ENCODE results near the gene CHST13. TPM values are rescaled to one million over a fixed set of nuclear protein-coding genes. Genes with fewer than 3 reads are reported as not detected.

Gene CHST13
- total and polyA plus RNA-seq, 3 experiments from 2014 or later: 0.24 to 0.31 TPM; not detected in 1

- H3K27me3 ChIP-seq (ENCODE audit: insufficient read depth, low read length, poor library complexity, severe bottlenecking): peaks cover 3% of the 10 kb centered on the region
- no peaks in the 10 kb centered on the region for H3K4me1 ChIP-seq (ENCODE audit: insufficient read depth, low read length)
- ChIA-PET CTCF (interaction anchor here (1.3 to 2.6 kb wide), 3 partner anchors 9 to 1025 kb away, joined by 3 to 14 read pairs (median 4); no protein-coding TSS in a partner anchor), POLR2A (no interaction called here)
- Mint-ChIP-seq H3K36me3 (no peaks in the 10 kb centered on the region), H3K9me3 (no peaks in the 10 kb centered on the region), H3K27ac (peak overlapping the region in 1 of 8 donors; percentile 89), H3K4me3 (no peak overlapping the region), H3K4me1 (peaks cover 0 to 2% (median 0%) of the 10 kb centered on the region in 3 donors), H3K27me3 (peaks cover 11 to 23% of the 10 kb centered on the region in 2 donors)
- no peaks in the 10 kb centered on the region for H3K36me3 ChIP-seq (ENCODE audit: insufficient read depth, low read length)
- H3K9me3 ChIP-seq (ENCODE audit: low read length): no peaks in the 10 kb centered on the region
- H3K4me3 ChIP-seq (ENCODE audit: low read length): no peak overlapping the region
- DNase-seq: no peak
- no peak overlapping the region for H3K27ac ChIP-seq (ENCODE audit: low read depth, low read length)
These were observed 2.6 kb upstream of the CHST13 start for GRCh38 chr3:126521122-126521891.

DNA sequence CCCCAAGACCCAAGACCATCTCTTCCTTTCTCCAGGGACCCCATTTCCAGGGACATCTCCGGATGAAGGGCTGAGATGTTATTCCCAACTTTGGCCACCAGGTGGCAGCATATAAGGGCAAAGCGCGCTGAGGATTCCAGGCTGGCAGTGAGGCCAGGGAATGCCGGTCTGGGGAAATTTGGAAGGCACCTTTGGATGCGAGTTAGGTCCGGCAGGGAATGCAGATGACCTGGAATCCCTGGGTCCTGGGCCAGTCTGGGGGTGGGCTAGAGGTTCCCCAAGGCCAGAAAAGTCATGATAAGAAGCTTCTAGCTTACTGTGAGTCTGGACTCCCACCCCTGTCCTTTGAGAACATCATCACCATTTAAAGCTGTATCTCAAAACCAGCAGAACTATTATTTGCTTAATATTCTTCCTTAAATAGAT is 1.6 kb upstream of the CHST13 start:
- Mint-ChIP-seq H3K27me3 (peaks cover 11 to 20% of the 10 kb centered on the region in 2 donors), H3K27ac (no peak overlapping the region), H3K36me3 (no peaks in the 10 kb centered on the region), H3K4me1 (peaks cover 0 to 2% (median 0%) of the 10 kb centered on the region in 3 donors), H3K9me3 (no peaks in the 10 kb centered on the region), H3K4me3 (no peak overlapping the region)
- ChIA-PET CTCF (interaction anchor here (0.6 to 2.6 kb wide), 10 partner anchors 8 to 1025 kb away, joined by 3 to 14 read pairs (median 4); no protein-coding TSS in a partner anchor), POLR2A (no interaction called here)
- Histone ChIP-seq H3K9me3 (ENCODE audit: low read length) (no peaks in the 10 kb centered on the region), H3K27me3 (ENCODE audit: insufficient read depth, low read length, poor library complexity, severe bottlenecking) (peaks cover 3% of the 10 kb centered on the region), H3K27ac (ENCODE audit: low read depth, low read length) (no peak overlapping the region), H3K4me1 (ENCODE audit: insufficient read depth, low read length) (no peaks in the 10 kb centered on the region), H3K4me3 (ENCODE audit: low read length) (no peak overlapping the region), H3K36me3 (ENCODE audit: insufficient read depth, low read length) (no peaks in the 10 kb centered on the region)
- peak in 4 of 5 donors; percentile 13 to 63 (median 24) for DNase-seq

- H3K4me1 Mint-ChIP-seq: peaks cover 0 to 2% (median 0%) of the 10 kb centered on the region in 3 donors
- H3K4me3 ChIP-seq (ENCODE audit: low read length): no peak overlapping the region
- H3K27me3 Mint-ChIP-seq: peaks cover 13 to 20% of the 10 kb centered on the region in 2 donors
- no peaks in the 10 kb centered on the region for H3K9me3 Mint-ChIP-seq
- H3K36me3 Mint-ChIP-seq: no peaks in the 10 kb centered on the region
- DNase-seq: no peak
- ChIA-PET POLR2A (no interaction called here), CTCF (no interaction called here)
- no peaks in the 10 kb centered on the region for H3K4me1 ChIP-seq (ENCODE audit: insufficient read depth, low read length)
- no peak overlapping the region for H3K27ac ChIP-seq (ENCODE audit: low read depth, low read length)
- no peaks in the 10 kb centered on the region for H3K9me3 ChIP-seq (ENCODE audit: low read length)
- H3K27ac Mint-ChIP-seq: no peak overlapping the region
- no peak overlapping the region for H3K4me3 Mint-ChIP-seq
- no peaks in the 10 kb centered on the region for H3K36me3 ChIP-seq (ENCODE audit: insufficient read depth, low read length)
- peaks cover 3% of the 10 kb centered on the region for H3K27me3 ChIP-seq (ENCODE audit: insufficient read depth, low read length, poor library complexity, severe bottlenecking)
These were observed 554 bp downstream of the CHST13 start for GRCh38 chr3:126524429-126524988.

GRCh38 chr3:126525091-126525852 is 1.3 kb downstream of the CHST13 start:
- no peak for DNase-seq
- no peak overlapping the region for H3K4me3 Mint-ChIP-seq
- Histone ChIP-seq H3K9me3 (ENCODE audit: low read length) (no peaks in the 10 kb centered on the region), H3K27me3 (ENCODE audit: insufficient read depth, low read length, poor library complexity, severe bottlenecking) (peaks cover 3% of the 10 kb centered on the region), H3K4me1 (ENCODE audit: insufficient read depth, low read length) (no peaks in the 10 kb centered on the region), H3K36me3 (ENCODE audit: insufficient read depth, low read length) (no peaks in the 10 kb centered on the region), H3K27ac (ENCODE audit: low read depth, low read length) (no peak overlapping the region), H3K4me3 (ENCODE audit: low read length) (no peak overlapping the region)
- POLR2A ChIA-PET: no interaction called here
- no peak overlapping the region for H3K27ac Mint-ChIP-seq
- peaks cover 13 to 20% of the 10 kb centered on the region in 2 donors for H3K27me3 Mint-ChIP-seq
- no peaks in the 10 kb centered on the region for H3K36me3 Mint-ChIP-seq
- CTCF ChIA-PET: no interaction called here
- no peaks in the 10 kb centered on the region for H3K9me3 Mint-ChIP-seq
- peaks cover 0 to 2% (median 0%) of the 10 kb centered on the region in 3 donors for H3K4me1 Mint-ChIP-seq

DNA sequence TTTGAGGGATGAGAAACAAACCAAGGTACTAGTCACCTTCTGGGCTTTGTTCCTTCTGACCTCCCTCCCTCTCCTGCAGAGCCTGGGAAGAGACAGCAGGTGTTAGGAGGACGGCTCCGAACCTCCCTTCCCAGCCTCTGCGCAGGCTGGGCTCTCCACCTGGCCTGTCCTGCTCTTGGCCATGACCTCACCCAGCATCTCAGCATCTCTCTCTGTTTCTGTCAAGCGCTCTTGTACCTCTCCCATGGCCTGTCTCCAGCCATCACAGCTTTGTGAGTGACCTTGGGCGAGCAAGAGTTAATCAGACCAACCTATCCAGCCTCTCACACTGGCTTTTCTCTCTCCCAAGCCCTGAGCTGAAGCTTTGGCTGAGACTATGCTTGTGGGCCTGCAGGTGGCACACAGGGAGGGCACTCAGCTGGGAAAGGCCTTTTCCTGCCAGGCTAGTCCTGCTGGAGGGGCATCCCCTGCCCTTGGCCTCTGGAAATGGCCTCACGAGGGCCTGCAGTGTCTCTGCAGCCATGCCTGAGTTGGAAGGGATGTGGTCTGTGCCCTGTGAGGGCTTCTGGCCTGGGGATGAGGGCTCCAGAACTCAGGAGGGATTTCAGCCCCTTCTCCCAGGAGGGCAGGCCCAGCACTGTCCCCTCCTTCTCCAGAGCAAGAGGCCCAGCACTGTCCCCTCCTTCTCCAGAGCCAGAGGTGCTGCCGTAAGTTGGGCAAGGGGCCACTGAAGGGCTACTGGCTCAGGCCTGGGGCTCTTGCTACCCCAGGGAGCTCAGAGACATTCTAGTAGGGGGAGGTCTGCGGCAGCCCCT is 2.1 kb downstream of the CHST13 start:
- H3K4me1 ChIP-seq (ENCODE audit: insufficient read depth, low read length): no peaks in the 10 kb centered on the region
- H3K4me3 ChIP-seq (ENCODE audit: low read length): no peak overlapping the region
- H3K36me3 ChIP-seq (ENCODE audit: insufficient read depth, low read length): no peaks in the 10 kb centered on the region
- no peaks in the 10 kb centered on the region for H3K9me3 ChIP-seq (ENCODE audit: low read length)
- H3K27me3 ChIP-seq (ENCODE audit: insufficient read depth, low read length, poor library complexity, severe bottlenecking): peaks cover 3% of the 10 kb centered on the region
- Mint-ChIP-seq H3K27ac (no peak overlapping the region), H3K36me3 (no peaks in the 10 kb centered on the region), H3K27me3 (peaks cover 13 to 20% of the 10 kb centered on the region in 2 donors), H3K9me3 (no peaks in the 10 kb centered on the region), H3K4me1 (peaks cover 0 to 2% (median 0%) of the 10 kb centered on the region in 3 donors), H3K4me3 (no peak overlapping the region)
- no peak overlapping the region for H3K27ac ChIP-seq (ENCODE audit: low read depth, low read length)
- ChIA-PET CTCF (no interaction called here), POLR2A (no interaction called here)
- no peak for DNase-seq

GRCh38 chr3:126526668-126527005 is 2.7 kb downstream of the CHST13 start:
- CTCF ChIA-PET: no interaction called here

GRCh38 chr3:126527006-126527405 is 3.1 kb downstream of the CHST13 start:
- H3K36me3 Mint-ChIP-seq: no peaks in the 10 kb centered on the region
- no peaks in the 10 kb centered on the region for H3K9me3 Mint-ChIP-seq
- no peak for DNase-seq
- H3K4me1 ChIP-seq (ENCODE audit: insufficient read depth, low read length): no peaks in the 10 kb centered on the region
- H3K27ac Mint-ChIP-seq: no peak overlapping the region
- H3K27me3 ChIP-seq (ENCODE audit: insufficient read depth, low read length, poor library complexity, severe bottlenecking): peaks cover 3% of the 10 kb centered on the region
- POLR2A ChIA-PET: no interaction called here
- no peaks in the 10 kb centered on the region for H3K9me3 ChIP-seq (ENCODE audit: low read length)
- no peak overlapping the region for H3K4me3 Mint-ChIP-seq
- CTCF ChIA-PET: no interaction called here
- no peaks in the 10 kb centered on the region for H3K36me3 ChIP-seq (ENCODE audit: insufficient read depth, low read length)
- H3K4me1 Mint-ChIP-seq: peaks cover 0 to 2% (median 0%) of the 10 kb centered on the region in 3 donors
- no peak overlapping the region for H3K4me3 ChIP-seq (ENCODE audit: low read length)
- H3K27me3 Mint-ChIP-seq: peaks cover 13 to 20% of the 10 kb centered on the region in 2 donors
- no peak overlapping the region for H3K27ac ChIP-seq (ENCODE audit: low read depth, low read length)

More at GRCh38 chr3:126526668-126527005, 2.7 kb downstream of the CHST13 start:
- Mint-ChIP-seq H3K4me1 (peaks cover 0 to 2% (median 0%) of the 10 kb centered on the region in 3 donors), H3K27me3 (peaks cover 13 to 20% of the 10 kb centered on the region in 2 donors), H3K4me3 (no peak overlapping the region), H3K36me3 (no peaks in the 10 kb centered on the region), H3K9me3 (no peaks in the 10 kb centered on the region), H3K27ac (no peak overlapping the region)
- Histone ChIP-seq H3K36me3 (ENCODE audit: insufficient read depth, low read length) (no peaks in the 10 kb centered on the region), H3K27me3 (ENCODE audit: insufficient read depth, low read length, poor library complexity, severe bottlenecking) (peaks cover 3% of the 10 kb centered on the region), H3K4me1 (ENCODE audit: insufficient read depth, low read length) (no peaks in the 10 kb centered on the region), H3K4me3 (ENCODE audit: low read length) (no peak overlapping the region), H3K27ac (ENCODE audit: low read depth, low read length) (no peak overlapping the region), H3K9me3 (ENCODE audit: low read length) (no peaks in the 10 kb centered on the region)
- no peak for DNase-seq
- POLR2A ChIA-PET: no interaction called here

Measured in CD8-positive, alpha-beta memory T cell (primary cell).